Activated naive CD4-positive, alpha-beta T cell treated with anti-CD3 and anti-CD28 coated beads, Interleukin-2, amount 50 U/mL, for 72 hours (primary cell): ENCODE data around the gene TRDN. TPM values are rescaled to one million over a fixed set of nuclear protein-coding genes. Genes with fewer than 3 reads are reported as not detected.

Experiments
- ATAC-seq, 2 donors: fragments of 150-1000 bp; cut with Tn5 transposase; 2 replicates each; pipeline ENCODE4 v1.10.0; 2021; ENCODE audit warnings: mild to moderate bottlenecking in 2 of 2, moderate library complexity in 2 of 2
- DNase-seq, 2 donors: peaks; one replicate each; pipeline ENCODE4 v3.0.0; 2021 to 2022; ENCODE audit warnings: low spot score in 2 of 2
- H3K27ac Mint-ChIP-seq, 2 donors: one replicate each; pipeline ENCODE4 v1.8.0; 2022; ENCODE audit warnings: mild to moderate bottlenecking in 2 of 2, mixed read lengths in 2 of 2
- H3K36me3 Mint-ChIP-seq, 2 donors: one replicate each; pipeline ENCODE4 v1.8.0; 2022; ENCODE audit warnings: mixed read lengths in 2 of 2
- H3K9me3 Mint-ChIP-seq, 2 donors: one replicate each; pipeline ENCODE4 v1.8.0; 2022; ENCODE audit warnings: mixed read lengths in 2 of 2
- total RNA-seq, 2 donors: library from RNA; stranded (reverse); gene quantifications; one replicate each; pipeline ENCODE4 v1.2.3, GENCODE V29; 2022

Gene TRDN
- total RNA-seq, 2 donors from 2014 or later, result not detected

GRCh38 chr6:123168466-123168865, 468.3 kb downstream of the TRDN start:
- H3K36me3 Mint-ChIP-seq, result no peaks in the 10 kb centered on the region
- H3K9me3 Mint-ChIP-seq, result peaks cover 3 to 12% of the 10 kb centered on the region in 2 donors
- ATAC-seq, result no peak
- H3K27ac Mint-ChIP-seq, result no peak overlapping the region
- DNase-seq, result no peak

Other genes starting within 250 kb of the TRDN start
- not detected for gene NKAIN2, start 166.9 kb upstream of the TRDN start, total RNA-seq